ENCODE results near the gene YWHAE. TPM values are rescaled to one million over a fixed set of nuclear protein-coding genes. Genes with fewer than 3 reads are reported as not detected.

The YWHAE gene
- total RNA-seq, 1 experiment from 2014 or later: 1,404 TPM

DNA sequence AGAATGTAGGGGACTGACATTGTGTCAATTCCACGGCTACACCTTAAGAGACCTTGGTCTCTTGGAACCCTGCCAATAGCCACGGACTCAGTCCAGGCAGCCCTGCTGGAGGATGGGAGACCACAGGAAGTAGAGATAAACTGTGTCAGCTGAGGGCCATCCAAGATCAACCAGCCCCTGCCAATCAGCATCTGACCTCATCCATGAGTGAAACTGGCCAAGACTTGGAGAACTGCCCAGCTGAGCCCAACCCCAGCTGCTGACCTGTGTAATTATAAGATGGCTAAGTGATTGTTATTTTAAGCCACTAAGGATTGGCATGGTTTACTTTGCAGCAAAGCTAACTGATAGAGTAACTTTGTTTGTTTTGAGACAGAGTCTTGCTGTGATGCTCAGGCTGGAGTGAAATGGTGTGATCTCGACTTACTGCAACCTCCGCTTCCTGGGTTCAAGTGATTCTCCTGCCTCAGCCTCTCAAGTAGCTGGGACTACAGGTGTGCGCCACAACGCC is 13.3 kb upstream of the YWHAE start:
- DNase-seq (ENCODE audit: low spot score): no peak
- BruUV-seq (replicated peaks): no TSS peak
- Histone ChIP-seq H3K4me1 (ENCODE audit: insufficient read depth, low read length, poor library complexity, severe bottlenecking) (no peaks in the 10 kb centered on the region), H3K27me3 (replicated peaks; ENCODE audit: insufficient read depth, low read depth, low read length, poor library complexity) (no peaks in the 10 kb centered on the region), H3K27ac (ENCODE audit: low read depth, low read length, poor library complexity, severe bottlenecking) (no peak overlapping the region), H3K4me3 (ENCODE audit: low read depth, low read length, poor library complexity, severe bottlenecking) (no peak overlapping the region), H3K36me3 (ENCODE audit: insufficient read depth, low read length, poor library complexity, severe bottlenecking) (no peaks in the 10 kb centered on the region), H3K9me3 (ENCODE audit: low read depth, low read length, poor library complexity, severe bottlenecking) (no peaks in the 10 kb centered on the region)
- POLR2A ChIA-PET (ENCODE audit: low non-redundant PET): interaction anchor here (0.6 kb wide), 2 partner anchors 43 to 136 kb away, joined by 7 to 13 read pairs; no protein-coding TSS in a partner anchor
- CTCF ChIA-PET: interaction anchor here (1.8 kb wide), 1 partner anchor 48 kb away, joined by 3 read pairs; no protein-coding TSS in a partner anchor
- intact Hi-C loops (cut with micrococcal nuclease; ENCODE audit: unreplicated experiment): no loop called here
- TF ChIP-seq EZH2 (IDR thresholded peaks at IDR 0.05; ENCODE audit: borderline replicate concordance, low read depth, low read length, poor library complexity, severe bottlenecking): no peak
- TF ChIP-seq, protein P1, sequence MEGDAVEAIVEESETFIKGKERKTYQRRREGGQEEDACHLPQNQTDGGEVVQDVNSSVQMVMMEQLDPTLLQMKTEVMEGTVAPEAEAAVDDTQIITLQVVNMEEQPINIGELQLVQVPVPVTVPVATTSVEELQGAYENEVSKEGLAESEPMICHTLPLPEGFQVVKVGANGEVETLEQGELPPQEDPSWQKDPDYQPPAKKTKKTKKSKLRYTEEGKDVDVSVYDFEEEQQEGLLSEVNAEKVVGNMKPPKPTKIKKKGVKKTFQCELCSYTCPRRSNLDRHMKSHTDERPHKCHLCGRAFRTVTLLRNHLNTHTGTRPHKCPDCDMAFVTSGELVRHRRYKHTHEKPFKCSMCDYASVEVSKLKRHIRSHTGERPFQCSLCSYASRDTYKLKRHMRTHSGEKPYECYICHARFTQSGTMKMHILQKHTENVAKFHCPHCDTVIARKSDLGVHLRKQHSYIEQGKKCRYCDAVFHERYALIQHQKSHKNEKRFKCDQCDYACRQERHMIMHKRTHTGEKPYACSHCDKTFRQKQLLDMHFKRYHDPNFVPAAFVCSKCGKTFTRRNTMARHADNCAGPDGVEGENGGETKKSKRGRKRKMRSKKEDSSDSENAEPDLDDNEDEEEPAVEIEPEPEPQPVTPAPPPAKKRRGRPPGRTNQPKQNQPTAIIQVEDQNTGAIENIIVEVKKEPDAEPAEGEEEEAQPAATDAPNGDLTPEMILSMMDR (conservative IDR thresholded peaks at IDR 0.05; ENCODE audit: low read depth, low read length): no peak

DNA sequence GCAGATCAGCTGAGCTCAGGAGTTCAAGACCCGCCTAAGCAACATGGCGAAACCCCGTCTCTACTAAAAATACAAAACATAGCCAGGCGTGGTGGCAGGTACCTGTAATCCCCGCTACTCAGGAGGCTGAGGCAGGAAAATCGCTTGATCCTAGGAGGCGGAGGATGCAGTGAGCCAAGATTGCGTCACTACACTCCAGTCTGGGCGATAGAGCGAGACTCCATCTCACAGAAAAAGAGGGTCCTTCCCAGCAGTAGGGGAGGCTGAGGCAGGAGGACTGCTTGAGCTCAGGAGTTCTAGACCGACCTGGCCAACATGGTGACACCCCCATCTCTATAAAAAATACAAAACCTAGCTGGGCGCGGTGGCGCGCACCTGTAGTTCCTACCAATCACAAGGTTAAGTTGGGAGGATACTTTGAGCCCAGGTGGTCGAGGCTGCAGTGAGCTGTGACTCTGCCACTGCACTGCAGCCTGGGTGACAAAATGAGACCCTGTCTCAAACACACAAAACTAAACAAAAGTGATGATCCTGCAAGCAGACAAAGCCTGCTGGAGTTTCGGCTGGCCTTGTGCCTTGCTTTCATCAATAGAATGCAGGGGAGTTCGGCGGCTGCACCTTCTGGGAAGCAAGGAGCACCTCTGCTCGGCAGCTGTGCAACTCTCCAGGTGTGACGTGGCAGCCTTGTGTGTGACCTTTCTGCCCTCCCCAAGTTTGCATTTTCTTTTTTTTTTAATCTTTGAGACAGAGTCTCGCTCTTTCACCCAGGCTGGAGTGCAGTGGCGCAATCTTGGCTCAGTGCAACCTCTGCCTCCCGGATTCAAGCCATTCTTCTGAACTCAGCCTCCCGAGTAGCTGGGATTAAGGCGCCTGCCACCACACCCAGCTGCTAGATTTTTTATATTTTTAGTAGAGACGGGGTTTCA is 12.4 kb upstream of the YWHAE start:
- H3K27ac ChIP-seq (ENCODE audit: low read depth, low read length, poor library complexity, severe bottlenecking): no peak overlapping the region
- ChIA-PET POLR2A (ENCODE audit: low non-redundant PET) (no interaction called here), CTCF (interaction anchor here (0.5 to 1.8 kb wide), 2 partner anchors 10 to 47 kb away, joined by 3 to 4 read pairs; no protein-coding TSS in a partner anchor)
- no TSS peak for BruUV-seq (replicated peaks)
- H3K9me3 ChIP-seq (ENCODE audit: low read depth, low read length, poor library complexity, severe bottlenecking): no peaks in the 10 kb centered on the region
- no peak for DNase-seq (ENCODE audit: low spot score)
- intact Hi-C loops (cut with micrococcal nuclease; ENCODE audit: unreplicated experiment): no loop called here
- no peaks in the 10 kb centered on the region for H3K27me3 ChIP-seq (replicated peaks; ENCODE audit: insufficient read depth, low read depth, low read length, poor library complexity)
- no peak overlapping the region for H3K4me3 ChIP-seq (ENCODE audit: low read depth, low read length, poor library complexity, severe bottlenecking)
- H3K36me3 ChIP-seq (ENCODE audit: insufficient read depth, low read length, poor library complexity, severe bottlenecking): no peaks in the 10 kb centered on the region
- H3K4me1 ChIP-seq (ENCODE audit: insufficient read depth, low read length, poor library complexity, severe bottlenecking): no peaks in the 10 kb centered on the region
- TF ChIP-seq, protein P1 (conservative IDR thresholded peaks at IDR 0.05; ENCODE audit: low read depth, low read length): no peak
- no peak for TF ChIP-seq EZH2 (IDR thresholded peaks at IDR 0.05; ENCODE audit: borderline replicate concordance, low read depth, low read length, poor library complexity, severe bottlenecking)

DNA sequence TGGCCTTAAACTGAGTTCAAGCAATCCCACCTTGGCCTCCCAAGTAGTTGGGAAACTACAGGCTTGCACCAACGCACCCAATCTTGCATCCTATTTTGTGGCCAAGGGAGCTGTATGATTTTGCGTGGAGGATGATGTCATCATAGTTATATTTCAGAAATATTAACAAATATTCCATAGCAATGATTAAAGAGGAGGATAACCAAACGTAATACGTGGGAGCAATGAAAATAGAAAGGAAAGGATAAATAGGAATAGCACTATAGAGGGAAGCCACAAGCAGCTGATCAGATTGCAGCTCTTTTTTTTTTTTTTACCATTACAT is 2.2 kb upstream of the YWHAE start:
- POLR2A ChIA-PET (ENCODE audit: low non-redundant PET): no interaction called here
- peaks cover 12% of the 10 kb centered on the region for H3K4me1 ChIP-seq (ENCODE audit: insufficient read depth, low read length, poor library complexity, severe bottlenecking)
- no peak overlapping the region for H3K27ac ChIP-seq (ENCODE audit: low read depth, low read length, poor library complexity, severe bottlenecking)
- TF ChIP-seq, protein P1 (conservative IDR thresholded peaks at IDR 0.05; ENCODE audit: low read depth, low read length): no peak
- no peak for TF ChIP-seq EZH2 (IDR thresholded peaks at IDR 0.05; ENCODE audit: borderline replicate concordance, low read depth, low read length, poor library complexity, severe bottlenecking)
- no peaks in the 10 kb centered on the region for H3K27me3 ChIP-seq (replicated peaks; ENCODE audit: insufficient read depth, low read depth, low read length, poor library complexity)
- peaks cover 7% of the 10 kb centered on the region for H3K36me3 ChIP-seq (ENCODE audit: insufficient read depth, low read length, poor library complexity, severe bottlenecking)
- H3K4me3 ChIP-seq (ENCODE audit: low read depth, low read length, poor library complexity, severe bottlenecking): no peak overlapping the region
- DNase-seq (ENCODE audit: low spot score): no peak
- intact Hi-C loops (cut with micrococcal nuclease; ENCODE audit: unreplicated experiment): no loop called here
- no peaks in the 10 kb centered on the region for H3K9me3 ChIP-seq (ENCODE audit: low read depth, low read length, poor library complexity, severe bottlenecking)
- BruUV-seq (replicated peaks): no TSS peak
- CTCF ChIA-PET: interaction anchor here (0.6 kb wide), 2 partner anchors 10 to 36 kb away, joined by 3 to 4 read pairs; no protein-coding TSS in a partner anchor

Measured in A673 (cell line).